Testis (tissue), 2 donors: Measurements from ENCODE around the gene OLFM1.

Experiments
- CTCF ChIP-seq, 3 experiments: fragments of 450-650 bp in 2 of 3; fragments of 200-600 bp in 1 of 3; sonication (generic) in 1 of 3; IDR thresholded peaks; one replicate each; pipeline ENCODE4 v1.5.1; 2016 to 2019; ENCODE audit warnings: antibody characterized with exemption in 3 of 3, mild to moderate bottlenecking in 2 of 3, moderate library complexity in 1 of 3
- POLR2A ChIP-seq: fragments of 450-650 bp; IDR thresholded peaks from one replicate; pipeline ENCODE4 v1.6.1; 2017; ENCODE audit warnings: antibody characterized with exemption, mild to moderate bottlenecking, moderate library complexity

DNA sequence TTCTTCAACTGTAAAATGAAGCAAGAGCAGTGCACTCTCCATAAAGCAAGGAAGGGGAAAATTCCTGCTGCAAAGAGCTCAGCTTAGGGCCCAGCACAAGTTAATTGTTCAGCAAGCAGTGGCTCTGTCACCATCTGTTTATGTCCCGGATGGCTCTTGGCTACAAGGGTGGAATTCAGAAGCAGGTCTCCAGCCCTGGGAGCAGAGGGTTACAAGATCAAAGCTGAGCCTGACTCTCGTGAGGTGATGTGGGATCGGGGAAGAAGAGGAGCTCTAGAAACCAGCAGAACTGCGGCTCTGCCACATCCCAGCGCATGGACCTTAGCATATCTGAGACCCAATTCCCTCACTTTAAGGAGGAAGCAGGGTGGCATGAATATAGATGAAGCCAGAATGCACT lies 25.2 kb upstream of the OLFM1 start:
- TF ChIP-seq CTCF (IDR thresholded peaks at IDR 0.05) (no peak), POLR2A (no peak)
